Caco-2 (cell line): ENCODE results near the gene NDUFS2. TPM values are rescaled to one million over a fixed set of nuclear protein-coding genes. Genes with fewer than 3 reads are reported as not detected.

Source experiments
- BruUV-seq: library from RNA; stranded (reverse); fragments of 400-500 nt; replicated peaks from 2 replicates; lab custom pipeline; 2021; lab: Mats Ljungman, UMichigan
- CTCF ChIA-PET: fragments of 300-600 bp; sonication (Branson Sonifier 250); formaldehyde crosslinking; loops from one replicate; lab custom pipeline; 2022; ENCODE audit warnings: antibody characterized with exemption; lab: Charles Lee
- POLR2A ChIA-PET: fragments of 300-600 bp; sonication (Branson Sonifier 250); formaldehyde crosslinking; loops from one replicate; lab custom pipeline; 2022; ENCODE audit warnings: antibody characterized with exemption; lab: Charles Lee
- DNase-seq, 2 experiments: peaks; one replicate each; pipeline versions ENCODE4 v3.0.0 to v3.0.0-alpha.2; 2020 to 2022
- H3K27me3 ChIP-seq: replicated peaks from 2 replicates; pipeline ENCODE4 v1.6.0; 2011; ENCODE audit warnings: low read length; ENCODE audit not compliant: control insufficient read depth, insufficient read depth
- H3K36me3 ChIP-seq: 2 replicates; pipeline ENCODE4 v1.5.1; 2011; ENCODE audit warnings: low read length; ENCODE audit not compliant: control insufficient read depth, insufficient read depth
- H3K4me1 ChIP-seq: fragments of 250-450 bp; sonication (Bioruptor Pico); 2 replicates; pipeline ENCODE4 v1.5.1; 2020; ENCODE audit warnings: mild to moderate bottlenecking
- H3K4me3 ChIP-seq: 2 replicates; pipeline ENCODE4 v1.5.1; 2011; ENCODE audit warnings: low read depth, mild to moderate bottlenecking, control low read depth, low read length
- H3K9me3 ChIP-seq: fragments of 250-450 bp; sonication (Bioruptor Pico); 2 replicates; pipeline ENCODE4 v1.5.1; 2020; ENCODE audit warnings: mild to moderate bottlenecking, moderate library complexity
- H3K27ac Mint-ChIP-seq: one replicate; pipeline ENCODE4 v1.8.0; 2022; ENCODE audit warnings: mixed read lengths; ENCODE audit not compliant: unreplicated experiment
- H3K27me3 Mint-ChIP-seq: one replicate; pipeline ENCODE4 v1.8.0; 2022; ENCODE audit warnings: mixed read lengths; ENCODE audit not compliant: insufficient read depth, unreplicated experiment
- H3K36me3 Mint-ChIP-seq: one replicate; pipeline ENCODE4 v1.8.0; 2022; ENCODE audit warnings: mild to moderate bottlenecking, mixed read lengths; ENCODE audit not compliant: insufficient read depth, unreplicated experiment
- H3K4me1 Mint-ChIP-seq: one replicate; pipeline ENCODE4 v1.8.0; 2022; ENCODE audit warnings: low read depth, mixed read lengths; ENCODE audit not compliant: unreplicated experiment
- H3K4me3 Mint-ChIP-seq: one replicate; pipeline ENCODE4 v1.8.0; 2022; ENCODE audit warnings: mild to moderate bottlenecking, moderate library complexity, mixed read lengths; ENCODE audit not compliant: unreplicated experiment
- H3K9me3 Mint-ChIP-seq: one replicate; pipeline ENCODE4 v1.8.0; 2022; ENCODE audit warnings: mixed read lengths; ENCODE audit not compliant: unreplicated experiment
- intact Hi-C: fragments of 100-400 bp; cut with micrococcal nuclease; formaldehyde crosslinking; loops from one replicate; pipeline ENCODE4 v1.10.0; 2022; ENCODE audit not compliant: unreplicated experiment
- total RNA-seq: library from RNA; stranded (reverse); gene quantifications from 2 replicates; pipeline ENCODE4 v1.2.3, GENCODE V29; 2022
- TF ChIP-seq, protein P1 (sequence below), 2 experiments: fragments of 200-600 bp in 1 of 2; IDR thresholded peaks; 1 replicate in 1 of 2; 2 replicates in 1 of 2; pipeline versions ENCODE4 v1.5.1 to v1.8.0; 2011 to 2022; ENCODE audit warnings: antibody characterized with exemption in 1 of 2, control low read depth in 1 of 2, inconsistent platforms in 1 of 2, low read depth in 1 of 2, low read length in 1 of 2, mild to moderate bottlenecking in 1 of 2, moderate library complexity in 1 of 2; ENCODE audit not compliant: insufficient read depth in 1 of 2, severe bottlenecking in 1 of 2, unreplicated experiment in 1 of 2

Gene NDUFS2
- total RNA-seq, 1 experiment from 2014 or later, result 115 TPM

DNA sequence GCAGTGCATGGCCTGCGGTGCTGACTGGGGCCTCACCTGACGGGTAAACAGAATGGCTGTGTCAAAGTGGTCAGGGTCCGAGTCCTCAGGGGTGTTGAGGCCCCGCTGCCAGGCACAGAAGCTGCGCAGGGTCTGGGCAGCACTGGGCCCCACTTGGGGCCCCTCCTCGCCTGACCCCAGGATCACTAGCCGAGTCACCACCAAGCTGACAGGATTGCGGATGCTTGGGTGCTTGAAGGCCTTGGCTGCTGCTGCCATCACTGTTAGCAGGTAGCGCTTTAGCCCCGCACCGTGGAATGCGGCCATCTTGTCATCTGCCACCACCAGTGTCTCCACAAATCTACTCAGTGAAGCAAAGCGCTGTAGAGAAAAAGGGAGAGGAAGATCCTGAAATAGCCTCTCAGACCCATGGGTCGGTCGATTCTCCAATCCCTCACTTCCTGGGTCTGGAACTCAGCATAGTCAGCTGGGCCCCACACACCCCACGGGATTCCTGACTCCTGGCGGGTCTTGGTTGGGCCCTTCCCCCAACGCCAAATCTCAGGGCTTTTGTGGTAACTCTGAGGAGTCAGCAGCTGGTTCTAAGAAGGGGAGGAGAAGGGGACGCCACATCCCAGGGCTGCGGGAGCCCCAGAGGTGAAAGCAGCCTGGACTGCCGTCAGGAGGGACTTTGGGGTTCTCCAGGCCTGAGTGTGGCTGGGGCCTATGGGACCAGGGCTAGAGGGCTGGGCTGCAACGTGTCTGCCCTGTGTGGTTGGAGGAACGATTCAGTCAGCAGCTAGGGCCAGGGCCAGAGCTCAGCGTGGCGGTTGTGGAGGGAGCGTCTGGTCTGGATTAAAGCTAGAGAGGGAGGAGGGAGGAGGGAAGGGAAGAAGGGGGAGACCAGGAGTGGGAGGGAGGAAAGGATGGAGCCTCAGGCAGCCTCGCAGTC, 5.4 kb upstream of the NDUFS2 start:
- H3K9me3 ChIP-seq, result no peaks in the 10 kb centered on the region
- peaks cover under 1% of the 10 kb centered on the region for H3K36me3 Mint-ChIP-seq
- no peaks in the 10 kb centered on the region for H3K27me3 Mint-ChIP-seq
- ChIA-PET CTCF (interaction anchor here (0.7 to 1.0 kb wide), 3 partner anchors 20 to 196 kb away, joined by 3 to 4 read pairs (median 4); partner anchors contain the start of gene B4GALT3), POLR2A (no interaction called here)
- no peak overlapping the region for H3K27ac Mint-ChIP-seq
- BruUV-seq, result no TSS peak
- peaks cover 6% of the 10 kb centered on the region; the same call in 1 of the 2 replicates for H3K4me1 ChIP-seq
- TF ChIP-seq, protein P1, sequence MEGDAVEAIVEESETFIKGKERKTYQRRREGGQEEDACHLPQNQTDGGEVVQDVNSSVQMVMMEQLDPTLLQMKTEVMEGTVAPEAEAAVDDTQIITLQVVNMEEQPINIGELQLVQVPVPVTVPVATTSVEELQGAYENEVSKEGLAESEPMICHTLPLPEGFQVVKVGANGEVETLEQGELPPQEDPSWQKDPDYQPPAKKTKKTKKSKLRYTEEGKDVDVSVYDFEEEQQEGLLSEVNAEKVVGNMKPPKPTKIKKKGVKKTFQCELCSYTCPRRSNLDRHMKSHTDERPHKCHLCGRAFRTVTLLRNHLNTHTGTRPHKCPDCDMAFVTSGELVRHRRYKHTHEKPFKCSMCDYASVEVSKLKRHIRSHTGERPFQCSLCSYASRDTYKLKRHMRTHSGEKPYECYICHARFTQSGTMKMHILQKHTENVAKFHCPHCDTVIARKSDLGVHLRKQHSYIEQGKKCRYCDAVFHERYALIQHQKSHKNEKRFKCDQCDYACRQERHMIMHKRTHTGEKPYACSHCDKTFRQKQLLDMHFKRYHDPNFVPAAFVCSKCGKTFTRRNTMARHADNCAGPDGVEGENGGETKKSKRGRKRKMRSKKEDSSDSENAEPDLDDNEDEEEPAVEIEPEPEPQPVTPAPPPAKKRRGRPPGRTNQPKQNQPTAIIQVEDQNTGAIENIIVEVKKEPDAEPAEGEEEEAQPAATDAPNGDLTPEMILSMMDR (IDR thresholded peaks at IDR 0.05; ENCODE audit: insufficient read depth in 1 of 2, low read depth in 1 of 2, low read length in 1 of 2, severe bottlenecking in 1 of 2, unreplicated experiment in 1 of 2), result no peak
- H3K27me3 ChIP-seq, result no peaks in the 10 kb centered on the region
- no peak overlapping the region for H3K4me3 ChIP-seq
- no peak for DNase-seq
- H3K4me3 Mint-ChIP-seq, result no peak overlapping the region
- no peaks in the 10 kb centered on the region for H3K36me3 ChIP-seq
- no peaks in the 10 kb centered on the region for H3K9me3 Mint-ChIP-seq
- H3K4me1 Mint-ChIP-seq, result peaks cover 25% of the 10 kb centered on the region
- intact Hi-C loops, result no loop called here

DNA sequence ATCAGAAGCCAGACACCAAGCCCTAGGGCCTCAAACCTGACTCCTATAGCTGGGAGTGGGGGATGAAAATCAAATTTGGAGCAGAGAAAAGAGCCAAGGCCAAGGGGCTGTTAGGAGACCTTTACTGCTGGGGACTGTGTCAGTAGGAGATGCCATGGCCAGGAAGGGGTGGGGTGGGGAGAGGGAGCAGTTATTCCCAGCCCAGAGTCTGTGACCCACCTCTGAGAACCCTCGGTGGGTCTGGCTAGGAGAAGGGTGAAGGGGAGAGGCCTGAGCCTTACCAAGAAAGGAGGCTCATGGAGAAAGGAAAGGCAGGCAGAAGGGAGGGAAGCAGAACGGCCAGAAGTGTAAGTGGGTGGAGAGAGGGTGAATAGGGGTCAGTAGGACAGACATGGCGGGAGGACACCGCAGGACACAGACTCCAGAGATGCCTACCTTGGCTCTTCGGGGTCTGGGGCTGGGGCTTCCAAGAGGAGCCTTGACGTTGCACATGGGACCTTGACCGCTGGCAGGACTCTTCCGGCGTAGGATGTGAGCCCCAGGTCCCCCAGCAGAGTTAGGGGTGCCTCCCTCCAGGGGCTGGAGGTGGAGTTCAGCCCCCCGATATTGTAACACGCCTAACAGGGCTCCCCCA, 4.5 kb upstream of the NDUFS2 start:
- no peaks in the 10 kb centered on the region for H3K9me3 Mint-ChIP-seq
- no TSS peak for BruUV-seq
- H3K36me3 Mint-ChIP-seq, result peaks cover 9% of the 10 kb centered on the region
- CTCF ChIA-PET, result interaction anchor here (0.7 kb wide), 2 partner anchors 20 to 195 kb away, joined by 4 read pairs; partner anchors contain the start of gene B4GALT3
- H3K27ac Mint-ChIP-seq, result no peak overlapping the region
- Histone ChIP-seq H3K9me3 (no peaks in the 10 kb centered on the region), H3K4me3 (no peak overlapping the region), H3K27me3 (no peaks in the 10 kb centered on the region), H3K36me3 (no peaks in the 10 kb centered on the region), H3K4me1 (peaks cover 6% of the 10 kb centered on the region; the same call in 1 of the 2 replicates)
- no peak for DNase-seq
- H3K4me3 Mint-ChIP-seq, result no peak overlapping the region
- no peaks in the 10 kb centered on the region for H3K27me3 Mint-ChIP-seq
- peaks cover 23% of the 10 kb centered on the region for H3K4me1 Mint-ChIP-seq
- POLR2A ChIA-PET, result no interaction called here
- intact Hi-C loops, result no loop called here
- TF ChIP-seq, protein P1 (IDR thresholded peaks at IDR 0.05; ENCODE audit: insufficient read depth in 1 of 2, low read depth in 1 of 2, low read length in 1 of 2, severe bottlenecking in 1 of 2, unreplicated experiment in 1 of 2), result no peak

DNA sequence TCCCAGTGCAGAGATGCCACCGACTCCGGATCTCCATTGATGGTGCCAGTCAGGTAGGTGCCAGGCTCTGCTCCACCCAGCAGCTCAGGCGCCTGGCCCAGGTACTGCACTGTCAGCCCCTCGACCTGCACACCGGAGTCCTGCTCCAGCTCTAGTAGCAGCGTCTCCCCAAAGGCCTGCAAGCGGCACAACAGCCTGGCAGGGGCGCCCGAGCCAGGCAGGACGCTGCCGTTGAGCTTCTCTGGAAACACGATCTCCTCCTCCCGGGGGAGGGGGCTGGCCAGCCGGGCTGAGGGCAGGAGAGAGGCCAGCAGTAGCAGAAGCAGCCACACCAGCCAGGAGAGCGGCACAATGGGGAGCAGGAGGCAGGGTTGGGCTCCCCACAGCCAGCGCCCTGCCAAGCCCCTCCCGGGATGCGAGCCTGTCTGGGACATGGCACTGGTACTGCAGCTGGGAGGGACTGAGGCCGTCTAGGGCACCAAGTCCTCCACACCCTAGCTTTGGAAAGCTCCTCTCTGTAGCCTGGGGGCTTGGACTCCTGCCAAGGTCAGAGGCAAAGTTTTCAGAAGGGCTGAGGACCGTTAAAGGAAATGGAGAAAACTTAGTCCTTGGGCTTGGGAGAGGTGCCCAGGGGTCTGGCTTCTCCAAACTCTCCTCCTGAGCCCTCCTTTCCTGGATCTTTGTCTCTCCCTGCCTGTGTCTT, 3.8 kb upstream of the NDUFS2 start:
- no peak overlapping the region for H3K27ac Mint-ChIP-seq
- no peaks in the 10 kb centered on the region for H3K9me3 Mint-ChIP-seq
- no TSS peak for BruUV-seq
- H3K4me1 Mint-ChIP-seq, result peaks cover 20% of the 10 kb centered on the region
- no peaks in the 10 kb centered on the region for H3K27me3 Mint-ChIP-seq
- POLR2A ChIA-PET, result no interaction called here
- no peaks in the 10 kb centered on the region for H3K9me3 ChIP-seq
- peaks cover 9% of the 10 kb centered on the region for H3K36me3 Mint-ChIP-seq
- no peaks in the 10 kb centered on the region for H3K27me3 ChIP-seq
- CTCF ChIA-PET, result interaction anchor here (0.6 kb wide), 1 partner anchor 174 kb away, joined by 3 read pairs; no protein-coding TSS in a partner anchor
- DNase-seq, result no peak
- H3K4me1 ChIP-seq, result peaks cover 13% of the 10 kb centered on the region; the same call in 1 of the 2 replicates
- intact Hi-C loops, result no loop called here
- no peak overlapping the region for H3K4me3 ChIP-seq
- no peak overlapping the region for H3K4me3 Mint-ChIP-seq
- H3K36me3 ChIP-seq, result peaks cover 2% of the 10 kb centered on the region
- TF ChIP-seq, protein P1 (IDR thresholded peaks at IDR 0.05; ENCODE audit: insufficient read depth in 1 of 2, low read depth in 1 of 2, low read length in 1 of 2, severe bottlenecking in 1 of 2, unreplicated experiment in 1 of 2), result no peak
